MCF 10A (cell line): ENCODE measurements around the gene H6PD. TPM values are rescaled to one million over a fixed set of nuclear protein-coding genes. Genes with fewer than 3 reads are reported as not detected.

Experiments
- BruUV-seq: library from RNA; stranded (reverse); fragments of 400-500 nt; replicated peaks from 2 replicates; lab custom pipeline; 2021; lab: Mats Ljungman, UMichigan
- CTCF ChIA-PET: fragments of 300-600 bp; sonication (Branson Sonifier 250); formaldehyde crosslinking; extraction: SDS; loops from one replicate; lab custom pipeline; 2021; ENCODE audit warnings: antibody characterized with exemption, inconsistent platforms; lab: Yijun Ruan, JAX
- POLR2A ChIA-PET: fragments of 300-600, 350-650 bp; sonication (Branson Sonifier 250); formaldehyde crosslinking; extraction: SDS; loops from one replicate; lab custom pipeline; 2020; ENCODE audit warnings: antibody characterized with exemption, inconsistent platforms; lab: Yijun Ruan, JAX
- DNase-seq: peaks from one replicate; pipeline ENCODE4 v3.0.0-alpha.2; 2018; ENCODE audit not compliant: unreplicated experiment
- H3K27ac Mint-ChIP-seq: one replicate; pipeline ENCODE4 v1.8.0; 2022; ENCODE audit warnings: mild to moderate bottlenecking, low read depth, mixed read lengths; ENCODE audit not compliant: unreplicated experiment
- H3K27me3 Mint-ChIP-seq: one replicate; pipeline ENCODE4 v1.8.0; 2022; ENCODE audit warnings: mixed read lengths; ENCODE audit not compliant: insufficient read depth, unreplicated experiment
- H3K36me3 Mint-ChIP-seq: one replicate; pipeline ENCODE4 v1.8.0; 2022; ENCODE audit warnings: mild to moderate bottlenecking, moderate library complexity, mixed read lengths; ENCODE audit not compliant: insufficient read depth, unreplicated experiment
- H3K4me1 Mint-ChIP-seq: one replicate; pipeline ENCODE4 v1.8.0; 2022; ENCODE audit warnings: mixed read lengths; ENCODE audit not compliant: insufficient read depth, unreplicated experiment
- H3K4me3 Mint-ChIP-seq: one replicate; pipeline ENCODE4 v1.8.0; 2022; ENCODE audit warnings: mild to moderate bottlenecking, moderate library complexity, mixed read lengths; ENCODE audit not compliant: unreplicated experiment
- H3K9me3 Mint-ChIP-seq: one replicate; pipeline ENCODE4 v1.8.0; 2022; ENCODE audit warnings: mixed read lengths; ENCODE audit not compliant: unreplicated experiment
- CTCF ChIP-seq: fragments of 200-600 bp; IDR thresholded peaks from one replicate; pipeline ENCODE4 v1.8.0; 2022; ENCODE audit warnings: antibody characterized with exemption, mild to moderate bottlenecking; ENCODE audit not compliant: unreplicated experiment
- intact Hi-C: fragments of 100-400 bp; cut with micrococcal nuclease; formaldehyde crosslinking; loops from 2 replicates; pipeline ENCODE4 v1.14.1; 2022
- total RNA-seq: library from RNA; stranded (reverse); gene quantifications from 2 replicates; pipeline ENCODE4 v1.2.3, GENCODE V29; 2022

H6PD gene
- total RNA-seq, 1 experiment from 2014 or later: 23.6 TPM

GRCh38 chr1:9278116-9278515, 43.5 kb downstream of the H6PD start:
- Mint-ChIP-seq H3K27ac (no peak overlapping the region), H3K4me1 (peaks cover 37% of the 10 kb centered on the region), H3K27me3 (no peaks in the 10 kb centered on the region), H3K9me3 (no peaks in the 10 kb centered on the region), H3K4me3 (no peak overlapping the region), H3K36me3 (no peaks in the 10 kb centered on the region)
- BruUV-seq: no TSS peak
- no peak for DNase-seq
- ChIA-PET POLR2A (interaction anchor here (0.6 to 1.2 kb wide), 3 partner anchors 12 to 199 kb away, joined by 3 read pairs; no protein-coding TSS in a partner anchor), CTCF (interaction anchor here (0.6 to 2.7 kb wide), 3 partner anchors 10 to 213 kb away, joined by 3 to 8 read pairs (median 3); no protein-coding TSS in a partner anchor)
- no peak for TF ChIP-seq CTCF
- intact Hi-C loops: no loop called here

GRCh38 chr1:9278585-9279153, 44.1 kb downstream of the H6PD start:
- Mint-ChIP-seq H3K9me3 (no peaks in the 10 kb centered on the region), H3K27ac (no peak overlapping the region), H3K27me3 (no peaks in the 10 kb centered on the region), H3K4me1 (peaks cover 37% of the 10 kb centered on the region), H3K36me3 (no peaks in the 10 kb centered on the region), H3K4me3 (no peak overlapping the region)
- BruUV-seq: no TSS peak
- CTCF ChIA-PET: interaction anchor here (1.3 to 2.7 kb wide), 2 partner anchors 11 to 212 kb away, joined by 6 to 8 read pairs; no protein-coding TSS in a partner anchor
- no peak for TF ChIP-seq CTCF
- intact Hi-C loops: no loop called here
- POLR2A ChIA-PET: interaction anchor here (0.6 to 1.2 kb wide), 3 partner anchors 13 to 198 kb away, joined by 3 read pairs; no protein-coding TSS in a partner anchor
- DNase-seq: no peak

GRCh38 chr1:9279172-9279840, 44.7 kb downstream of the H6PD start:
- Mint-ChIP-seq H3K36me3 (no peaks in the 10 kb centered on the region), H3K27me3 (no peaks in the 10 kb centered on the region), H3K27ac (no peak overlapping the region), H3K4me3 (no peak overlapping the region), H3K4me1 (peaks cover 40% of the 10 kb centered on the region), H3K9me3 (no peaks in the 10 kb centered on the region)
- intact Hi-C loops: no loop called here
- POLR2A ChIA-PET: no interaction called here
- CTCF ChIA-PET: interaction anchor here (0.7 to 2.7 kb wide), 4 partner anchors 11 to 211 kb away, joined by 3 to 8 read pairs (median 4); no protein-coding TSS in a partner anchor
- TF ChIP-seq CTCF: no peak
- no TSS peak for BruUV-seq
- no peak for DNase-seq
